Panc1 (cell line): ENCODE measurements around the gene TRMT61A. TPM values are rescaled to one million over a fixed set of nuclear protein-coding genes. Genes with fewer than 3 reads are reported as not detected.

ENCODE experiments used
- ATAC-seq: fragments of 200-7000 bp; cut with Tn5 transposase; 2 replicates; pipeline ENCODE4 v1.9.1; 2020; ENCODE audit warnings: mild to moderate bottlenecking, moderate library complexity
- BruUV-seq: library from RNA; stranded (reverse); fragments of 400-500 nt; replicated peaks from 2 replicates; lab custom pipeline; 2021; lab: Mats Ljungman, UMichigan
- CTCF ChIA-PET: fragments of 300-600 bp; sonication (Branson Sonifier 250); formaldehyde crosslinking; loops from one replicate; lab custom pipeline; 2022; ENCODE audit warnings: antibody characterized with exemption; lab: Charles Lee
- POLR2A ChIA-PET: fragments of 300-600 bp; sonication (Branson Sonifier 250); formaldehyde crosslinking; loops from one replicate; lab custom pipeline; 2022; ENCODE audit warnings: antibody characterized with exemption; lab: Charles Lee
- DNase-seq: peaks from one replicate; pipeline ENCODE4 v3.0.0-alpha.2; 2010; ENCODE audit warnings: low read depth, low spot score
- H3K27ac ChIP-seq: 2 replicates; pipeline ENCODE4 v1.5.1; 2011; ENCODE audit warnings: mild to moderate bottlenecking, low read length, inconsistent platforms
- H3K27me3 ChIP-seq: fragments of 200-500 bp; sonication (Bioruptor generic); 2 replicates; pipeline ENCODE4 v1.6.0; 2014; ENCODE audit warnings: low read length, inconsistent platforms; ENCODE audit not compliant: control insufficient read depth, insufficient read depth
- H3K36me3 ChIP-seq: fragments of 200-500 bp; sonication (Bioruptor generic); 2 replicates; pipeline ENCODE4 v1.5.1; 2014; ENCODE audit warnings: inconsistent platforms, mild to moderate bottlenecking, low read length, moderate library complexity; ENCODE audit not compliant: control insufficient read depth, insufficient read depth
- H3K4me1 ChIP-seq: 2 replicates; pipeline ENCODE4 v1.5.1; 2011; ENCODE audit warnings: inconsistent platforms, mild to moderate bottlenecking, low read length, moderate library complexity; ENCODE audit not compliant: control insufficient read depth, insufficient read depth
- H3K4me3 ChIP-seq, 2 experiments: 2 replicates each; pipeline ENCODE4 v1.5.1; 2011 to 2012; ENCODE audit warnings: low read depth in 2 of 2, low read length in 2 of 2, mild to moderate bottlenecking in 2 of 2, inconsistent platforms in 1 of 2, moderate library complexity in 1 of 2
- H3K9me3 ChIP-seq: fragments of 200-500 bp; sonication (Bioruptor generic); 2 replicates; pipeline ENCODE4 v1.5.1; 2014; ENCODE audit warnings: low read depth, mild to moderate bottlenecking, inconsistent platforms, low read length, moderate library complexity; ENCODE audit not compliant: control insufficient read depth, insufficient read depth
- POLR2AphosphoS5 ChIP-seq: IDR thresholded peaks from 2 replicates; pipeline ENCODE4 v1.6.1; 2012; ENCODE audit warnings: mild to moderate bottlenecking, low read depth, low read length, moderate library complexity
- SIN3A ChIP-seq: IDR thresholded peaks from 2 replicates; pipeline ENCODE4 v1.6.1; 2012; ENCODE audit warnings: low read depth, mild to moderate bottlenecking, low read length, moderate library complexity, borderline replicate concordance; ENCODE audit not compliant: insufficient read depth
- TCF7L2 ChIP-seq: IDR thresholded peaks from 2 replicates; pipeline ENCODE4 v1.6.1; 2011; ENCODE audit warnings: mild to moderate bottlenecking, low read depth, low read length, inconsistent platforms
- in situ Hi-C: cut with HindIII; loops from 2 replicates; pipeline ENCODE4 v1.10.0; 2016; ENCODE audit warnings: low sequenced_read_pairs, low pct_unique_long_range_greater_than_20kb
- intact Hi-C: fragments of 100-400 bp; cut with micrococcal nuclease; formaldehyde crosslinking; loops from one replicate; pipeline ENCODE4 v1.10.0; 2022; ENCODE audit not compliant: unreplicated experiment
- total RNA-seq: library from RNA; stranded (reverse); gene quantifications from one replicate; pipeline ENCODE4 v1.2.1, GENCODE V29; 2021; ENCODE audit not compliant: unreplicated experiment
- TF ChIP-seq, protein P1 (sequence below), 2 experiments: IDR thresholded peaks; 2 replicates each; pipeline ENCODE4 v1.6.1; 2011 to 2012; ENCODE audit warnings: low read depth in 2 of 2, control low read depth in 1 of 2, low read length in 1 of 2, mild to moderate bottlenecking in 1 of 2, moderate library complexity in 1 of 2; ENCODE audit not compliant: insufficient read depth in 1 of 2
- TF ChIP-seq, protein P2 (sequence below): fragments of 450-650 bp; IDR thresholded peaks from 2 replicates; pipeline ENCODE4 v1.5.1; 2017; ENCODE audit warnings: mild to moderate bottlenecking

Gene TRMT61A
- total RNA-seq, 1 experiment from 2014 or later, result 22.9 TPM

DNA sequence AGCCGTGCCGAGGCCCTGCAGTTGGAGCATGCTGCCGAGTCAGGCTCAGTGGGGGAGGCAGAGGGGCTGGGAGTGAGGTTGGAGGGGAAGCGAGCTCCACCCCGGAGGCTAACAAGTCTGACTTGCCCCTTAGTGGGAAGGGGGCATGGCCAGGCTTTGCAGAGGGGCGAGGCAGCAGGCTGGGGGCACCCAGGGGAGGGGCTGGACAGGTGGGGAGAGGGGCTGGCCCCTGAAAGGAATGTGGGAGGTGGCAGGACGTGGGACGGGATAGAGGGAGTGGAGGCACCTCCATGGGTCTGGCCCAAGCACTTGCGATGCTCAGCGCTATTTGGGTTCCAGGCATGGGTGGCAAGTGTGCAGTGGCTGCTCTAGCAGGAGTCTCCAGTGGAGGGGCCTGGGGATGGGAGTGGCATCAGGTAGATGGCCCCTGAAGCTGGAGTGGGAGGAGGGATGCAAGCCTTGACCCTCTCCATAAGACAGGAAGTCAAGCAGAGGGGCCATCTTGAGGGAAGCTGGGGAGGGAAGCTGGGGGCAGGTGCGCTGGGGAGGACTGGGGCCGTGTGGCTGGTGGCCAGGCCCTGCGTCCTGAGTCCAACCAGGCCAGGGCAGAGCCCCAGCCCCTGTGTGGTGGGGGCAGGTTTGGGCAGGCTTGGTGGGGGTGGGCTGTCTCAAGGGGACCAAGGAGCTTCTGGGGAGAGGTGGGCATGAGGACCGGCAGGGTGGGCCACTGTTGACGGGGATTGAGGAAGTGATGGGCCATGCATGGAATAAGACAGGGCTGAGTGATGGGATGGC, 2.6 kb downstream of the TRMT61A start:
- intact Hi-C loops, result no loop called here
- in situ Hi-C loops, result no loop called here
- Histone ChIP-seq H3K36me3 (peaks cover 4% of the 10 kb centered on the region; the same call in 1 of the 2 replicates), H3K27ac (no peak overlapping the region), H3K4me3 (no peak overlapping the region), H3K4me1 (peaks cover 25% of the 10 kb centered on the region), H3K9me3 (no peaks in the 10 kb centered on the region), H3K27me3 (no peaks in the 10 kb centered on the region)
- BruUV-seq, result no TSS peak
- DNase-seq (no peak), ATAC-seq (no peak)
- TF ChIP-seq SIN3A (no peak), POLR2AphosphoS5 (no peak), TCF7L2 (no peak)
- TF ChIP-seq, protein P1, sequence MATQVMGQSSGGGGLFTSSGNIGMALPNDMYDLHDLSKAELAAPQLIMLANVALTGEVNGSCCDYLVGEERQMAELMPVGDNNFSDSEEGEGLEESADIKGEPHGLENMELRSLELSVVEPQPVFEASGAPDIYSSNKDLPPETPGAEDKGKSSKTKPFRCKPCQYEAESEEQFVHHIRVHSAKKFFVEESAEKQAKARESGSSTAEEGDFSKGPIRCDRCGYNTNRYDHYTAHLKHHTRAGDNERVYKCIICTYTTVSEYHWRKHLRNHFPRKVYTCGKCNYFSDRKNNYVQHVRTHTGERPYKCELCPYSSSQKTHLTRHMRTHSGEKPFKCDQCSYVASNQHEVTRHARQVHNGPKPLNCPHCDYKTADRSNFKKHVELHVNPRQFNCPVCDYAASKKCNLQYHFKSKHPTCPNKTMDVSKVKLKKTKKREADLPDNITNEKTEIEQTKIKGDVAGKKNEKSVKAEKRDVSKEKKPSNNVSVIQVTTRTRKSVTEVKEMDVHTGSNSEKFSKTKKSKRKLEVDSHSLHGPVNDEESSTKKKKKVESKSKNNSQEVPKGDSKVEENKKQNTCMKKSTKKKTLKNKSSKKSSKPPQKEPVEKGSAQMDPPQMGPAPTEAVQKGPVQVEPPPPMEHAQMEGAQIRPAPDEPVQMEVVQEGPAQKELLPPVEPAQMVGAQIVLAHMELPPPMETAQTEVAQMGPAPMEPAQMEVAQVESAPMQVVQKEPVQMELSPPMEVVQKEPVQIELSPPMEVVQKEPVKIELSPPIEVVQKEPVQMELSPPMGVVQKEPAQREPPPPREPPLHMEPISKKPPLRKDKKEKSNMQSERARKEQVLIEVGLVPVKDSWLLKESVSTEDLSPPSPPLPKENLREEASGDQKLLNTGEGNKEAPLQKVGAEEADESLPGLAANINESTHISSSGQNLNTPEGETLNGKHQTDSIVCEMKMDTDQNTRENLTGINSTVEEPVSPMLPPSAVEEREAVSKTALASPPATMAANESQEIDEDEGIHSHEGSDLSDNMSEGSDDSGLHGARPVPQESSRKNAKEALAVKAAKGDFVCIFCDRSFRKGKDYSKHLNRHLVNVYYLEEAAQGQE (IDR thresholded peaks at IDR 0.05; ENCODE audit: insufficient read depth in 1 of 2, low read depth in 2 of 2, low read length in 1 of 2), result no peak
- TF ChIP-seq, protein P2, sequence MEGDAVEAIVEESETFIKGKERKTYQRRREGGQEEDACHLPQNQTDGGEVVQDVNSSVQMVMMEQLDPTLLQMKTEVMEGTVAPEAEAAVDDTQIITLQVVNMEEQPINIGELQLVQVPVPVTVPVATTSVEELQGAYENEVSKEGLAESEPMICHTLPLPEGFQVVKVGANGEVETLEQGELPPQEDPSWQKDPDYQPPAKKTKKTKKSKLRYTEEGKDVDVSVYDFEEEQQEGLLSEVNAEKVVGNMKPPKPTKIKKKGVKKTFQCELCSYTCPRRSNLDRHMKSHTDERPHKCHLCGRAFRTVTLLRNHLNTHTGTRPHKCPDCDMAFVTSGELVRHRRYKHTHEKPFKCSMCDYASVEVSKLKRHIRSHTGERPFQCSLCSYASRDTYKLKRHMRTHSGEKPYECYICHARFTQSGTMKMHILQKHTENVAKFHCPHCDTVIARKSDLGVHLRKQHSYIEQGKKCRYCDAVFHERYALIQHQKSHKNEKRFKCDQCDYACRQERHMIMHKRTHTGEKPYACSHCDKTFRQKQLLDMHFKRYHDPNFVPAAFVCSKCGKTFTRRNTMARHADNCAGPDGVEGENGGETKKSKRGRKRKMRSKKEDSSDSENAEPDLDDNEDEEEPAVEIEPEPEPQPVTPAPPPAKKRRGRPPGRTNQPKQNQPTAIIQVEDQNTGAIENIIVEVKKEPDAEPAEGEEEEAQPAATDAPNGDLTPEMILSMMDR, result no peak
- ChIA-PET POLR2A (interaction anchor here (0.5 to 1.2 kb wide), 2 partner anchors 7 to 18 kb away, joined by 4 to 8 read pairs; no protein-coding TSS in a partner anchor), CTCF (interaction anchor here (1.2 kb wide), 1 partner anchor 13 kb away, joined by 3 read pairs; no protein-coding TSS in a partner anchor)

DNA sequence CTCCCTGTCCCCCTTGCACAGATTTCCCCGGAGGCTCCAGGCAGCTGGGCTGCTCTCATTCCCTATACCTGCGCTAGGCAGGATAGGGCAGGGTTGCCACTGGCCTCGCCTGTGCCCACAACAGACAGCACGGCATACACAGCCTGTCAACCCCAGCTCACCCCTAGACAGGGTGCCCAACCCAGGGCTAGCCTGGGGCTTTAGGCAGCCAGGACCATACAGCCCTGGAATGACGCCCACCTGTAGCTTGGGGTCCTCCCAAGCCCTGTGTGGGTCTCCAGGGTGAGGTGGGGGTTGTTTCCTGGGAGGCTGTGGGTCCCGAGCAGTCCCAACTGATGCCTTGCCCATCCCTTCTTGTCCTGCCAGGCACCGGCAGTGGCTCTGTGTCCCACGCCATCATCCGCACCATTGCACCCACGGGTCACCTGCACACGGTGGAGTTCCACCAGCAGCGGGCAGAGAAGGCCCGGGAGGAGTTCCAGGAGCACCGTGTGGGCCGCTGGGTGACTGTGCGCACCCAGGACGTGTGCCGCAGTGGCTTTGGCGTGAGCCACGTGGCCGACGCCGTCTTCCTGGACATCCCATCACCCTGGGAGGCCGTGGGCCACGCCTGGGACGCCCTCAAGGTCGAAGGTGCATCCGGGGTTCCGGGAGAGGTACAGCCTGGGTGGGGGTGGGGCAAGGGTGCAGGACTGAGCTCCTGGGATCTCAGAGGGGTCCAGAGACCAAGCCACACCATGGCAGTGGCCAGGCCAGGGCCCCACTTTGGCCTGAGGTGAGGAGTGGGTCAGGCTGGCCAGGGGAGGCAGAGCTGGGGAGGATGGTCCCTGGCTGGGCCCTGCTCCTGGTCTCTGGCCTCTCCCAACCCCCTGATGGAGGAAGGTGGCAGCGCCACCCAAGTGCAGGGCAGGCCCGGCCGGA, 3.5 kb downstream of the TRMT61A start:
- CTCF ChIA-PET, result interaction anchor here (1.1 kb wide), 1 partner anchor 14 kb away, joined by 3 read pairs; no protein-coding TSS in a partner anchor
- TF ChIP-seq, protein P2, result no peak
- intact Hi-C loops (no loop called here), in situ Hi-C loops (no loop called here)
- DNase-seq (no peak), ATAC-seq (no peak)
- no TSS peak for BruUV-seq
- Histone ChIP-seq H3K27me3 (no peaks in the 10 kb centered on the region), H3K27ac (no peak overlapping the region), H3K36me3 (peaks cover 4% of the 10 kb centered on the region; the same call in 1 of the 2 replicates), H3K9me3 (no peaks in the 10 kb centered on the region), H3K4me1 (peaks cover 28% of the 10 kb centered on the region), H3K4me3 (no peak overlapping the region)
- POLR2A ChIA-PET, result no interaction called here
